ENCODE data around the gene MOXD1. TPM values are rescaled to one million over a fixed set of nuclear protein-coding genes. Genes with fewer than 3 reads are reported as not detected.

The MOXD1 gene
- under 1 TPM in 1 of 2 donors, not detected in 1; 0.07 TPM for total RNA-seq

DNA sequence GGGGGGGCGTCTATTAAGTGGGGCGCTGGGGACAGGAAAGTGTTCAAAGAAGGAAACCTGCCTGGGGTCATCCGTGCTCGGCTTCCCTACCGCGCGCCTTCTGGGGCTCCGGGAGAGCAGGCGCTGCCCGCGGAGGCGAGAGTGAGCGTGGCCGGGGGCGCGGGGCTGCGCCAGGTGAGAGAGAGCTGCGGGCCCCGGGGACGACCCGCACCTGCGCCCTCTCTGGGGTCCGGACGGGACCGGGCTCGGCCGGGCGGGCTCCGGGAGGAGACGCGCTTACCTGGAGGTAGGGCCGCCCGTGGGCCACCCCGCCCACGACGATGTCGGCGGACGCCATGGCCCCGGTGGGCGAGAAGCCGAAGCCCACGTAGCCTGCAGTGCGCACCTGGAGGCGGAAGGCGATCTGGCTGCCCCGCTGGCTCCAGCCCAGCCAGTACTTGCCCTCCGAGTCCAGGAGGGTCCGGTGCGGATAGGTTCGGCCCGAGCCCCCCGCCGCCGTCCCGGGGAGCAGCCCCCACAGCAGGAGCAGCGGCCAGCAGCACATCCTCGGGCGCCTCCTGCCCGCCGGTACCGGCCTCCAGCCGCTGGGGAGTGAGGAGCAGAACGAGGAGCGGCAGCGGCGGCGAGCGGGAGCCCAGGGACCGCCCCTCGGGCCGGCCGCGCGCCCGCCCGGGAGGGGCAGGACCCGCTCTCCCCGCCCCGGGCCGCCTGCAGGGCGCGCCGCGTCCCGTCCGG, at the start of gene MOXD1:
MOXD1 (minus strand) TSS at position 593 of the 735 bp plus-strand sequence; CDS start at position 544, 49 bp downstream.
- ATAC-seq (no peak), DNase-seq (ENCODE audit: low spot score in 2 of 2) (no peak)
- no peaks in the 10 kb centered on the region for H3K9me3 Mint-ChIP-seq
- H3K36me3 Mint-ChIP-seq = peaks cover 5% of the 10 kb centered on the region in 2 donors
- no peak within 1 kb of the TSS for H3K27ac Mint-ChIP-seq

- DNase-seq (ENCODE audit: low spot score in 2 of 2) (no peak), ATAC-seq (no peak)
- Mint-ChIP-seq H3K27ac (no peak overlapping the region), H3K36me3 (peaks cover 0 to 6% of the 10 kb centered on the region in 2 donors), H3K9me3 (peaks cover 6 to 7% of the 10 kb centered on the region in 2 donors)
These were observed 45.6 kb upstream of the MOXD1 start for GRCh38 chr6:132446855-132447241.

DNA sequence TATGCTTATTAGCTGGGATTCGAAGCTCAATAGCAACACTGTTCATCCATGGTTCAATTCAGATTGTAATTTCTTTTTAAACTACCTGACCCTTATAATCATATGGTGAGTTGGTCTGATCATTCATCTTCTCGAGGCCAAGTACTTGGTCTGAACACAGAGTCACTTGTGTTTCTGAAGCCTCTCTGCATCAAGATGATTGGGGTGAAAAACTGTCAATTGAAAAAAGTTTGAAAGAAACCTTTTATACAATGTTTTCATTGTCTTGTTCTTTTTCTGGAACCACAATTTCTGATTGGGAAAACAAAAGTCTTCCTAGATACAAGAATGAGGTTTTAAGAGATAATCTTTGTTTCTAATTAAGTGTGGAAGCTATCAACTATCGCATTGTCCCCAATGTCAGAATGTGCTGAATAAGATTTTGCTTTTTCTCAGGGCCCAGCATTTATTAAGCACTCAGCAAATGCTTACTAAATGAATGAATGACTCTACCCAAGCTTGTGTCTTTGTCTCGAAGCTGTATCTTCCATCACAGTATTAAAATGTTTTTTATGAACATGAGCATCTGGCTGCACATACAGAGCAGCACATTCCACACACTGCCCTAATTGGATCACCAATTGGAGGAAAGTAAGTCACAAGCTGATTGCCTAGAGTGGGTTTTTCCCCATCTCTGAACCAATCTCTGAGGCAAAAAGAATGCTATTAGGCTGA, 45.0 kb upstream of the MOXD1 start:
- Mint-ChIP-seq H3K27ac (no peak overlapping the region), H3K9me3 (peaks cover 10 to 13% of the 10 kb centered on the region in 2 donors)
- no peak for ATAC-seq

DNA sequence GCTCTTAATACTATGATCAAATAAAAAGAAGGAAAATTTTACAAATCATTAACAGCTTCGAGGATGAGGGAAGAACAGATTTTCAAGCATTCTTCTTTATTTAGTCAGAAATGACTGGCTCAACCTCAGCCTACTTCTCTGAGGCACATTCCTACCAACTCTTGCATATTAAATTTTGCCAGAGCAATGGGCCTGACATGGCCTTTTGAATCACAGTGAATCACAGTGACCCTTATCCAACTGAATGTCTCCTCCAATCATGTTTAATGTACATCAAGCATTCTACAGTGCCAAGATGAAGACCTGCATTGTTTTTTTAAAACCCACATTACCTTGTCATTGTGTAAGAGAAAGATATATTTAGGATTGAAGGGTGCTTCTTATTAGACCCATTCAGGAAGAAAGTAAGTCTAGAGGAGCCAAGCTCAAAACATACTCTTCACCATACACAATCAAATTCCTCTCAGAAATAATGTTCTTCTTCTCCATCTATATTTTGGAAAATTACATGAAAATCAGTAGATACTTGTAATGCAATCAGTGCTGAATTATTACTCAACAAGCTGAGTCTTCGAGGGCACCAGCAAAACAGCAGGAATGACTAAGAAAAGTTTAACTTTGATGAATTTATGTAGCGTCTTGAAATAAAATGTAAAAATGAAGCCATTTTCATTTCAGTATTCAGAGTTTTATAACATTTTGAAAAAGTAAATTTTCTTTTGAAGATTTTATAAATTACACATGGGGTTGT, 44.1 kb upstream of the MOXD1 start:
- ATAC-seq (no peak), DNase-seq (ENCODE audit: low spot score in 2 of 2) (no peak)
- H3K9me3 Mint-ChIP-seq = peaks cover 10 to 13% of the 10 kb centered on the region in 2 donors
- H3K27ac Mint-ChIP-seq = no peak overlapping the region
- peaks cover 0 to under 1% of the 10 kb centered on the region in 2 donors for H3K36me3 Mint-ChIP-seq

More for the DNA sequence above, 45.0 kb upstream of the MOXD1 start:
- peaks cover 0 to 6% of the 10 kb centered on the region in 2 donors for H3K36me3 Mint-ChIP-seq
- no peak for DNase-seq (ENCODE audit: low spot score in 2 of 2)

DNA sequence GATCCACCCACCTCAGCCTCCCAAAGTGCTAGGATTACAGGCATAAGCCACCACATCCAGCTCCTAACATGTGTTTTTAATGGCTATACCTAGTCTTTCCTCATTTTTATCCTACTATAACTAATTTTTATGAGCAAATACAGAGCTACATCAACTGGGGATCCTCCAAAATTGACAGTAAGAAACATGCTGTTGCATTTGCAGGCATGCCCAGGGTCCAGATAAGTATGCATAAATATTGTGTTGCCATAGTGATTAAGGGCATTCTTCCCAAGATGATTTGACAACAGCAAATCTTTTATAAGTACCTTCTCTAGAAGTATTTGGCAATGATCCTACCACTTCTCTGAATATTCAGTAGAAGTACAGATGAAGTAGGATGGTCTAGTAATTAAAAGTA, 41.9 kb upstream of the MOXD1 start:
- no peaks in the 10 kb centered on the region for H3K36me3 Mint-ChIP-seq
- peaks cover 14 to 18% of the 10 kb centered on the region in 2 donors for H3K9me3 Mint-ChIP-seq
- ATAC-seq (no peak), DNase-seq (ENCODE audit: low spot score in 2 of 2) (no peak)
- no peak overlapping the region for H3K27ac Mint-ChIP-seq

GRCh38 chr6:132430110-132430509, 28.8 kb upstream of the MOXD1 start:
- ATAC-seq (no peak), DNase-seq (ENCODE audit: low spot score in 2 of 2) (no peak)
- Mint-ChIP-seq H3K27ac (no peak overlapping the region), H3K9me3 (peaks cover 0 to 3% of the 10 kb centered on the region in 2 donors), H3K36me3 (no peaks in the 10 kb centered on the region)

DNA sequence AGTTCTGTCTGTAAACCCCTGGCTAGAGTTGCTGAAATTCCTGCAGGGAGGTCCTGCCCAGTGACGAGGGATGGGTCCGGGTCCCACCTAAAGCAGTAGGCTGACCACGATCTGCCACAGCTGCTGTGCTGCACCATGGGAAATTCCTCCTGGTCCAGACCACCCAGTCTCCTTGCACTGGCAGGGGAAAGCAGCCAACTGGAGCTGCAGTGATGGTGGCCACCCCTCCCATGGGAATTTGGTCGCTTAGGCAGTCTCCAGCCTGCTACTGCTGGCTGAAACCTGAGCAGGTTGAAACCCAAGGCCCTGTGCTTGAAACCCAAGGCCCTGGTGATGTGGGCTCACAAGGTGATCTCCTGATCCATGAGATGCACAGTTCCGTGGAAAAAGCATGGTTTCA, 23.9 kb upstream of the MOXD1 start:
- ATAC-seq = no peak

GRCh38 chr6:132423839-132424238, 22.6 kb upstream of the MOXD1 start:
- H3K9me3 Mint-ChIP-seq = peaks cover 29% of the 10 kb centered on the region in 2 donors
- DNase-seq (ENCODE audit: low spot score in 2 of 2) (no peak), ATAC-seq (no peak)
- no peak overlapping the region for H3K27ac Mint-ChIP-seq
- peaks cover 0 to 17% of the 10 kb centered on the region in 2 donors for H3K36me3 Mint-ChIP-seq

More for the DNA sequence above, 23.9 kb upstream of the MOXD1 start:
- peaks cover 29% of the 10 kb centered on the region in 2 donors for H3K9me3 Mint-ChIP-seq
- DNase-seq (ENCODE audit: low spot score in 2 of 2) = no peak
- no peak overlapping the region for H3K27ac Mint-ChIP-seq
- H3K36me3 Mint-ChIP-seq = peaks cover 0 to 17% of the 10 kb centered on the region in 2 donors

- ATAC-seq = no peak
- Mint-ChIP-seq H3K27ac (no peak overlapping the region), H3K9me3 (peaks cover 18 to 23% of the 10 kb centered on the region in 2 donors), H3K36me3 (peaks cover 0 to 7% of the 10 kb centered on the region in 2 donors)
- no peak for DNase-seq (ENCODE audit: low spot score in 2 of 2)
These were observed 17.1 kb upstream of the MOXD1 start for GRCh38 chr6:132418235-132418965.

GRCh38 chr6:132414761-132415160, 13.5 kb upstream of the MOXD1 start:
- ATAC-seq (no peak), DNase-seq (ENCODE audit: low spot score in 2 of 2) (no peak)
- Mint-ChIP-seq H3K9me3 (no peaks in the 10 kb centered on the region), H3K27ac (no peak overlapping the region), H3K36me3 (no peaks in the 10 kb centered on the region)

- ATAC-seq (no peak), DNase-seq (ENCODE audit: low spot score in 2 of 2) (no peak)
- Mint-ChIP-seq H3K27ac (no peak overlapping the region), H3K9me3 (no peaks in the 10 kb centered on the region), H3K36me3 (no peaks in the 10 kb centered on the region)
These were observed 13.0 kb upstream of the MOXD1 start for GRCh38 chr6:132414322-132414721.

GRCh38 chr6:132413499-132413802, 12.2 kb upstream of the MOXD1 start:
- ATAC-seq (no peak), DNase-seq (ENCODE audit: low spot score in 2 of 2) (no peak)
- no peak overlapping the region for H3K27ac Mint-ChIP-seq
- H3K36me3 Mint-ChIP-seq = no peaks in the 10 kb centered on the region
- H3K9me3 Mint-ChIP-seq = no peaks in the 10 kb centered on the region

DNA sequence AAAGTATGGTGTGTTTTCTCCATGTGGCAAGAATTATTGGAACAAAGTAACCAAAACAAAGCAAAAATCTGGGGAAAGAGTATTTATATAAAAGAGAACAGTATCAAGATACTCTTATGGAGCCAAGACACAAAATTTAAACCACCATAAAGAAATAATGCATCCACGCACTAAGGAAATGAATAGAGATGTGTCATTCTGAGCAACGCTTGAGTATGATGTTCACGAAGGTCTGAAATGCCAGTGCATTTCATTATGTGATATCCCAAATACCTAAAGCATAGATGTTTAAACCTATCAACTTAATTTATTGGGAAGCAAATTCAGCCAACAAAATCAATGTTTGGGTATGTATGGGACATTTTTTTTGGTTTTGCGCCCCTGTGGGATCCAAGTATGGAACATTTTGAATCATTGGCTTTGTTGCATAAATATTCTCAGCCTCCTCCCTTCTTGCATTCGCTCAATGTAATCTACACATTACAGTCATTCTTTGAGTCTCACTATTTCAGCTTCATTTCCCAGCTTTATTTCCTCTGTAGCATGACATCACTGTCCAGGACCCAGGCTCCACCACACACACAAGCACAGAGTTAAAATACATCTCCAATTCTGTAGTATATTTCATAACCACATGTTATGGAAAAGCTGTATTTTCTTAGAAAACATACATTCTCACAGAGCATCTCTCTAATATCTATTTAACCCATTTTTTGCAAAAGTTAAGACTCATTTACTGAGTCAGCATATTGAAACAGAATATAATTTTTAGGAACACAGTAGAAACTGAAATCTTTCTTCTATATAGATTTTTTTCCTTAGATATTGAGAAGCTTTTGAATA, 11.6 kb upstream of the MOXD1 start:
- no peaks in the 10 kb centered on the region for H3K9me3 Mint-ChIP-seq
- no peaks in the 10 kb centered on the region for H3K36me3 Mint-ChIP-seq
- no peak overlapping the region for H3K27ac Mint-ChIP-seq
- ATAC-seq (no peak), DNase-seq (ENCODE audit: low spot score in 2 of 2) (no peak)

DNA sequence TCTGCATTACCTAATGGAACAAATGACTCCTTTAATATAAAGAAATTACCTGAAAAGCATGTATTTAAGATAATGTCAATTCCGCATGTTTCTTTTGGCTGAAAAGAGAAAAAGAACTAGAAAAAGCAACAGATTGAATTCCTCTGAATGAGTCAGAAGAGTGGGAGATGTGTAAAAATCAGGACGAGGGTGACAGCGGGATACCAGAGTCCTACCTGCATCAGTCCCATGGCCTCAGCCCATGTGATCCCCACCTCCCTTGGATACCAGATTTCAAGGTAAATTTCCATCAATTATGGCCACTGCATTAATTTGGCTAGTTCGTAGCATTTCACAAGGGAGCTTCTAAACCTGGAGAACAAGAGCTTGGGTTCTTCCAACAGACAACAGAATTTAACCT, 10.0 kb upstream of the MOXD1 start:
- no peaks in the 10 kb centered on the region for H3K9me3 Mint-ChIP-seq
- no peak overlapping the region for H3K27ac Mint-ChIP-seq
- DNase-seq (ENCODE audit: low spot score in 2 of 2) = no peak
- no peak for ATAC-seq
- no peaks in the 10 kb centered on the region for H3K36me3 Mint-ChIP-seq

DNA sequence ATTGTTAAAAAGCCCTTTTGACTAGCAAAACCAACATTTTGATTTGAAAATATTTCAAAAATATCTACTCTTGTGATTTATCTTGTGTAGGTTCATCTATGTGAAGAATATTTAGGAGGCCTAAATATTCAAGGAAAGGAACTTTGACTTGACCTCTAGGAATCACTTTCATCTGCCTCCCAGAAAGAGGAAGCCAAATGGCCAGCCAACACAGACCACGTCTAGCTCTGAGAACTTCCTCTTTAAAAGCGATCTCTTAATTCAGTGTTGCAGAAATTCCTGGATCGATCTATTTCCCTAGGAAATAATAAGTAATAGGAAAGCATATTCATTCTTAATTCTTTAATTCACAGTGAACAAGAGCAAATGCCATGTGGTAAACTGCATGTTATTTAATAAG, 9.6 kb upstream of the MOXD1 start:
- Mint-ChIP-seq H3K36me3 (no peaks in the 10 kb centered on the region), H3K27ac (no peak overlapping the region), H3K9me3 (no peaks in the 10 kb centered on the region)
- ATAC-seq (no peak), DNase-seq (ENCODE audit: low spot score in 2 of 2) (no peak)

Measured in activated naive CD4-positive, alpha-beta T cell treated with anti-CD3 and anti-CD28 coated beads, Interleukin-2, amount 50 U/mL, for 72 hours (primary cell).